GM19035 (cell line): ENCODE measurements around the gene MZB1.
"Not testable (repeated sequence)": the region's sequence is repeated elsewhere in the genome, so short reads cannot be mapped to it uniquely, and the experiment has no call there.

Experiments used
- ATAC-seq: cut with Tn5 transposase; IDR thresholded peaks from one replicate; pipeline ENCODE4 v1.9.1; 2021; ENCODE audit not compliant: unreplicated experiment

The MZB1 gene

DNA sequence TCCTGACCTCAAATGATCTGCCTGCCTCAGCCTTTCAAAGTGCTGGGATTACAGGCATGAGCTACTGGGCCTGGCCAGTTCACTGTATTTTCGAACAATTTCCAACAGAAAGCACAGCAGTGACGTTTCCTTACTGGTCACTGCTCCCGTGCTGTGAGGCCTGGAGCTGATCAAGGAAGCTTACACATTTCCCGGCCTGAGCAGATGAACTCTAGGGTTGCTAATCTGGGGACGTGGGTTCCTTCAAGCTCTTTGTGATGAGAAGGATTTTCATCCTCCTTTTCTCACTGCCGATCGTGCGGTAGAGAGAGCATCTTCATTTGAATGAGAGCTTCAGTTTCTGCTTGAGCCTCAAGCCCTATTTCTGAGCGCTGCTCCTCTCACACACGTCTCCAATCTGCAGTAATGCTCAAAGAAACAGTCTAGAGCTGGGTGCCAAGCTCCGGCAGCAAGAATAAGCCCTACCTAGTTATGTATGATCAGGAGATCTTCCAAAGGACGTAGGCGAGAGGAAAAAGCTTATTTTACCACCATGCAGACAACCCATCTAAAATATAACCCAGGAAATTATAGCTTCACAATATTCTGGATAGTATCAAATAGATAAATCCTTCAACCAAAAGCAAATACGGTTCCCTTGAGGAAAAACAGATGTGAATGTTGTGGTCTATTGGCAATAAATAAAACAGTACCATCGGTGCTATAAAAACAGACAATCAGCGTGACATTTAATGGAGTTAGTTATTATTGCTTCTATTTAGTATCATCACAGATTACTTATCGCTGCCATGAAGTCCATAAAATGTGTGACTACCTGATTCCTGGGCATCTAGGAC lies 21.5 kb upstream of the MZB1 start:
- ATAC-seq: no peak

DNA sequence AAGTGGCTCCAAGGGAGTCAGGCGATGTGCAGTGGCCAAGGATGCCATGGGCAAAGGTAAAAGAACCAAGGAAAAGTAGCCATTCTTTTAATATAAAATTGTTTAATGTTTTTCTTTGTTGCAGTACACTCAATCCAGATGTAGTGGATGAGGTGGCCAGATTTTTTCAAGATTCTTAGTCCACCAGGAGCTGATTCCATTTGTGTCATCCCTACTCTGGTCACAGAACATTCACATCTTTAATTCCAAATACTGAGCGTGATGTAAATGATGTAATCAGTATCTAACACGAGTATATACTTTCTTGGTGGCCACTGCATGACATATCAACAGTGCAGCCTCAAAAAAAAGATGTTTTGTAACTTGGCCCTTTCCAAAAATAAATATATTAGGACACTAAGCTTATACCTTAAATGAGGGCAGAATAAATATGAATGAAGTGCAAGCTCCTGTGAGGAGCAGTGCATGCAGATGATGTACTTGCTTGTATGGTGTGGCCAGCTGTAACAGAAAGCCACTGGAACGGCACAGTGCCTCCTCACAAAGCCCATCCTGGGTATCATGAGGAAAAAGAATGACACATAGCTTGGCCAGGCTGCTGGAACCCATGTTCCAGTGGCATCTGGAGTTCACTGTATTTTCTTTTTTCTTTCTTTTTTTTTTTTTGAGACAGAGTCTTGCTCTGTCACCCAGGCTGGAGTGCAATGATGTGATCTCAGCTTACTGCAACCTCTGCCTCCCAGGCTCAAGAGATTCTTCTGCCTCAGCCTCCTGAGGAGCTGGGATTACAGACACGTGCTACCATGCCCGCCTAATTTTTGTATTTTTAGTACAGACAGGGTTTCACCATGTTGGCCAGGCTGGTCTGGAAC lies 20.6 kb upstream of the MZB1 start:
- ATAC-seq: no peak

- not testable (repeated sequence) for ATAC-seq
Measured at GRCh38 chr5:139409116-139409515, 19.4 kb upstream of the MZB1 start.

GRCh38 chr5:139408191-139408590 lies 18.5 kb upstream of the MZB1 start:
- ATAC-seq: no peak

DNA sequence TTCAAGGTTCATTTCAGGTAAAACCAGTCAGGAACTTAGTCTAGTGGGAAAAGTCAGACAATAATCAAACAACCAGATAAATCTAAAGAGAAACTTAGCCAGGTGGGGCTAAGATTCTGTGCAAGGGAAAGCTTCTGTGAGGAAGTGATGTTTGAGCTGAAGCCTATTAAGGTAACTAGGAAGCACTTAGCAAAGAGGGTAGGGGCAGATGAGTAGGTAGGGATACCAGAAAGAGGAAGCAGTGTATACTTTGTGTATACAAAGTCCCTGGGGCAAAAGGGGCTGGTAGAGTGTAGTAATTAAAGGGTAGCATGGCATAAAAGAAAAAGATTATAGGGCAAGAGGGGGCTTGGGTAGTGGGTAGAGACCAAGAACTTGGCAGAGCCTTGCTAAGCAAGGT lies 17.8 kb upstream of the MZB1 start:
- ATAC-seq: no peak

DNA sequence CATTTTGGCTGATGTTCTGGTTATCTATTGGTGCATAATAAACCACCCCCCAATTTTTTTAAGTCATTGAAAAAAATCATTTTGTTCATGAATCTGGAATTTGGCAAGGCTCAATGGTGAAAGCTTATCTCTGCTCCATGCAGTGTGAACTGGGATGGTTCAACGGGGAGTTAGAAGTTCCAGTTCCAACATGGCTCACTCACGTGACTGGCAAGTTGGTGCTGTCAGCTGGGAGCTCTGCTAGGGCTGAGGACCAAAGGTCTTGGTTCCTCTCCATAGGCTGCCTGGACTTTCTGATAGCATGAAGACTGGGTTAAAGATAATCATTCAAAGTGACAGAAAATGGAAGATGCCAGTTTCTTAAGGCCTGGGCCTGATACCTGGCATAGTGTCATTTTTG lies 17.2 kb upstream of the MZB1 start:
- no peak for ATAC-seq

- ATAC-seq: no peak
Measured at GRCh38 chr5:139404484-139404840, 14.7 kb upstream of the MZB1 start.

- ATAC-seq: peak; percentile 84
Measured at GRCh38 chr5:139403787-139404483, 14.2 kb upstream of the MZB1 start, which contains the start of gene SPATA24. Gene SPATA24 (minus strand): TSS chr5:139404089. CDS start chr5:139404060, 29 bp downstream.

DNA sequence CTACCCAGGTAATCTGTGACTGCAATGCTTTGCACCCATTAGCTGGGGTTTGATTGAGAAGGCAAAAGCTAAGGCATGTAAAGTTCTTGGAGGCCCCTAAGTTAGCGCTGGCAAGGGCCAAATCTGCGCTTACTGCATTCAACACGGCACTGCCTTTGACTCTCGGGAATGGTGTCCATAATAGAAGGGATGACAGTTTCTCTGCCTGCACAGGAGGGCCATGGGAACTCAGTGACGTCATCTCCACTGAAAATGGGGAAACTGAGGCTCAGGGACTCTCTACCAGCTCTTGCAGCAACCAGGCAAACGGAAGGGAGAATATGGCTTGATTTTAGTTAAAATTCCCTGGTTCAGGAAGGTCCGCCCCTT lies 13.7 kb upstream of the MZB1 start:
- ATAC-seq: peak; percentile 0

DNA sequence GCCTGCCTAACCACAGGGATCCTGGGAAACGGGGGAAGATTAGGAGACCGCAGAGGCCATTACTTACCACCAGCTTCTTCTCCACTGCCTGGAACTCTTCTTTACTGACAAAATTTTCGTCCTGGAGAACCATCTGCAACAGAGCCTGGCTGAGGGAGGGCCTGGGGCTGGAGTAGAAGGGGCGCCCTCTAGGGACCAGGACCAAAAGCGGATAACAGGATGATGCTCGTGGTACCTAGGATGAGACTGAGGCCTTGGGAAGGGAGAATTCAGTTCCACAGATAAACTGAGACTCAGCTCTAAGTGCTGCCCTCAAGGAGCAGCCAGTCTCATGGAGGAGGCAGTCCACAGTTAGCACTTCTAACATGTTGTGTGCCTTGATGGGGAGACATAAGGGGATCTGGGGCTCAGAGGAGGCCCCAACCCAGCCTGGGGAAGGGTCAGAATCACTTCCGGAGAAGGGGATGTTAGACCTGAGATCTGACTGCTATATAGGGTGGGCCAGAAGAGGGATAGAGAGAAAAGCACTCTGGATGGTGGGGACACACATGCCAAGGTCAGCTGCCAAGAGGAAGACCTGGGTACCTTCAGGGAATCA lies 12.9 kb upstream of the MZB1 start:
- ATAC-seq: no peak

DNA sequence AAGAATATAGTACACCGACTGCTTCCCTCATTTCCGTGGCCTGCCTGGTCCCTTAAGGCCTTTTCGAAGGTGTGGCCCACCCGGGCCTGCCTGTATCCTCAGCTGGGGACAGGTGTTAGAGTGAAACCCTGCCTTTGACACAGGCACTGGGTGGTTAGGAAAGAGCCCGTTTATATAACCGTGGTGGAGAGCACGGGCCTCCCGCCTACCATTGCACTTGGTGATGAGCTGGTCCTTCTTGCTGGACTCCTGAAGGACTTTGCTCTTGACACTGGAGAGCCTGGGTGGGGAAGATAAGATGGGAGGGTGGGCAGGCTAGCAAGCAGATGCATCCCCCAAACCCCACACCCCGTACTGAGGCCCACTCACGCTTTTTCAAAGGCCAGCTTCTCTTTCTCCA lies 11.8 kb upstream of the MZB1 start:
- no peak for ATAC-seq

DNA sequence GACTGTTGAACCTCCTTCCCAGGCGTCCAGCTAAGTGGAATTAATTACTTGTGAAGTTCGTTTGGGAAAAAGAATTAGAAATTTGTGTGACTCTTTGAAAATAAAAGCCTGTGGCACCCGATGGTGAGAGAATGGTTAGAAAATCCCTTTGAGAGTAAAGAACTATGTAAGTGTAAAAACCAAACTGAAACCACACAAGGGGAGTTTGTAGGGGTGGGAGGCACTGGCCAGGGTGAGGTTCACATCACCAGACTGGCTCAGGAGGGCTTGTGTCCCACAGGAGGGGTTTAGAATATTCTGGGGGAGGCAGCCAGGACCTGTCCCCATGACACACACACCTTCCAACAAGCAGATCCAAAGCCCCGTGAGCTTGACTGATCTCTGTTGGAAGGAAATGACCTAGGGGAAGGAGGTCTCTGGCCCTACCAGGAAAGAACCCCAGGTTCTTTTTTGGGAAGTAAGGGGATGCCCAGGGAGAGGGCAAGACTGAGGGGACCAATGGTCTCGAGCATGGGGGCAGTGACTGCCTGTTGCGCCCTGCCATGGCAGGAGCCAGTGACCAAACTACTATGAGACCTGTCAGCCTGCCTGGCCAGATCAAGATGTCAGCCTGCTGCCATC lies 9.9 kb upstream of the MZB1 start:
- no peak for ATAC-seq

- ATAC-seq: no peak
Measured at GRCh38 chr5:139397921-139398320, 8.2 kb upstream of the MZB1 start.

DNA sequence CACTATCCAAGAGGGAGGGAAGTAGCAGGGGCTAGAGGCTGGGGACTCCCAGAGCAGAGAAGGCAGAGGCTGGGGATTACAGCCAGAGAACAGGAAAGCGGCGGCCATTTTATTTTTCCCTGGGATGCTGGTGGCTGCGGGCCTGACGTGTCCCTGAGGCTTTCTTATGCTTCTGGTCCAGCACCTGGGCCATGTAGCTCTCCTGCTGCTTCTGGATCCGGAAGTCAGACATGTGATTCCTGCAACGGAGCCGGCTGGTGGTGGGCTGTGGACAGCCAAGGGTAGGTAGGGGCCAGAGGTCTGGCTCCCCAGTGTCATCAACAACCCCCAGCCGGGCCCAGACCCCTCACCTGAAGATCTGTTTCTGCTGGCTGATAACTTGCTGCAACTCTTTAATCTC lies 7.0 kb upstream of the MZB1 start:
- no peak for ATAC-seq

- ATAC-seq: no peak
Measured at GRCh38 chr5:139395844-139396640, 6.3 kb upstream of the MZB1 start.

GRCh38 chr5:139394654-139395566 lies 5.2 kb upstream of the MZB1 start, which contains the start of gene PROB1:
Gene PROB1 (minus strand): TSS chr5:139395104. CDS start chr5:139395081, 23 bp downstream.
- no peak for ATAC-seq

DNA sequence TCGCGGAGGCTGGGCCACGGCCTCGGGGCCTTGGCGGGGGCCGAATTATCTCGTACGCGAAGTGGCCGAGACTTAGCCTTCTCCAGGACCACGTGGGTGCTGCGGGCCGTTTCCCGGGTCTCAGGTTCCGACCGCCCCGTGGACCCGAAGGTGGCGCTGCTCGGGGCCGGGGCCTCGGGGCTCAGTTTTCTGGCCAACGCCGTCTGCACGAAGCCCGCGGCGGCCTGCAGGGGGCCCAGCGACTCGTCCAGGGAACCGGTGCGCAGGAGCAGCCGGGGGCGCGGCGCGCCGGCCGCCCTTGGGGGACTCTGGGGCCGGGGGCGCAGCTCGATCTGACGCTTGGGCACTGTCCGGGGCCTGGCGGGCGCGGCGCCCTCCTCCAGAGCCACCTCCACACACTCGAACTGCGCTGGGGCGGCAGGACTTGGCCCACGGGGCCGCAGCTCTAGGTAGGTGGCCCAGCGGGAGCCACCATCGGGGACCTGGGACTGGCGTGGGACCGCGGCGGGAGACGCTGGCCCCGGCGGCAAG lies 4.5 kb upstream of the MZB1 start:
- ATAC-seq: no peak

DNA sequence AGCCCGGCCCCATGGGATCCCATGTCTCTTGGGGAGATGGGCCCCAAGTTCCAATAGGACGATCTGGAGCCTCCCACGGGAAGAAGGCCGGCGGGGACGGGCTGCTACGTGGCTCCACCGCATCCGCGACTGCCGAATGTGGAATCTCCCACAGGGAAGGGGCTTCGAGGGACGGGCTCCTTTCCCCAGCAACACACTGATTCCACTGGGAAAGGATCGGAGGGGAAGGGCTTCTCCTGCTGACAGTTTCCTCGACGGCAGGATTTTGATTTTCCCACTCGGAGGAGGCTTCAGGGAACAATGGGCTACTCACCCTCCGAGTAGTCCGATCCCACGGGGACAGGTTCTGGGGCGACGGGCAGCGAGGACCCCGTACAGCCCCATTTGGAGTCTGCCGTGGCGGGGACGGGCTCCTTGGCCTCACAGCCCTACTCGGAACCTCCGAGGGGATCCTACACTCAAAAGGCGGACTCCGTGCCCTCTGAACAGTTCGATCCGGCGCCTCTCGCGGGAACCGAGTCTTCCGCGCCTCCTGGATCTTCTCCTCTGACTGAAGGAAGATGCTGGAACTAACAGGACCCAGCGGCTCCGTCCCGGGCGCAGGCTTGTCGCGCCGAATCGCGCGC lies 3.9 kb upstream of the MZB1 start:
- no peak for ATAC-seq
